Measurements from ENCODE around the gene TEX52.

TEX52 gene

DNA sequence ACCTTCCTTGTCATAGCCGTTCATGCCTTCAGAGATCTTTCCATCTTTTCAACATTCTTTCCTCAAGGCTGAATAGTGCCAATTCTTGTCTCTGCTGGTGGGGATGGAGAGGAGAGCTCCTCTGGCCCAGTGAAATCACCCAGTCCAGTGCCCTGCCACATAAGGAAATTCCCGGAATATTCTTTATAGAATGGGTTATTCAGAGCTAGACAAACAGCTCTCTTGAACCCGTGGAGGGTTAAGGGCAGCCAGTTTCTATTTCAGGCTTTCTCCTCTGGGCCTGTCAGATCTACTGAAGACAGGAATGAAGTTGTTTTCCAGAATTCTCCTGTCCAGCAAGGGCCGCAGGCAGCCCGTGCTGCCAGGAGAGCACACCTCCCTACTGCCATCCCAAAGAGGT lies 13.9 kb downstream of the TEX52 start:
- no peak overlapping the region for H3K4me2 ChIP-seq (ENCODE audit: insufficient read depth, low read length)
- no peaks in the 10 kb centered on the region for H3K9me3 ChIP-seq (ENCODE audit: insufficient read depth, low read length, severe bottlenecking)
- H4K20me1 ChIP-seq (ENCODE audit: insufficient read depth, low read length): no peaks in the 10 kb centered on the region
- TF ChIP-seq EZH2 (IDR thresholded peaks at IDR 0.05; ENCODE audit: borderline replicate concordance, low read depth, low read length, severe bottlenecking): no peak
- TF ChIP-seq, protein P1, sequence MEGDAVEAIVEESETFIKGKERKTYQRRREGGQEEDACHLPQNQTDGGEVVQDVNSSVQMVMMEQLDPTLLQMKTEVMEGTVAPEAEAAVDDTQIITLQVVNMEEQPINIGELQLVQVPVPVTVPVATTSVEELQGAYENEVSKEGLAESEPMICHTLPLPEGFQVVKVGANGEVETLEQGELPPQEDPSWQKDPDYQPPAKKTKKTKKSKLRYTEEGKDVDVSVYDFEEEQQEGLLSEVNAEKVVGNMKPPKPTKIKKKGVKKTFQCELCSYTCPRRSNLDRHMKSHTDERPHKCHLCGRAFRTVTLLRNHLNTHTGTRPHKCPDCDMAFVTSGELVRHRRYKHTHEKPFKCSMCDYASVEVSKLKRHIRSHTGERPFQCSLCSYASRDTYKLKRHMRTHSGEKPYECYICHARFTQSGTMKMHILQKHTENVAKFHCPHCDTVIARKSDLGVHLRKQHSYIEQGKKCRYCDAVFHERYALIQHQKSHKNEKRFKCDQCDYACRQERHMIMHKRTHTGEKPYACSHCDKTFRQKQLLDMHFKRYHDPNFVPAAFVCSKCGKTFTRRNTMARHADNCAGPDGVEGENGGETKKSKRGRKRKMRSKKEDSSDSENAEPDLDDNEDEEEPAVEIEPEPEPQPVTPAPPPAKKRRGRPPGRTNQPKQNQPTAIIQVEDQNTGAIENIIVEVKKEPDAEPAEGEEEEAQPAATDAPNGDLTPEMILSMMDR (IDR thresholded peaks at IDR 0.05; ENCODE audit: borderline replicate concordance, extremely low read depth, low read length, poor library complexity, severe bottlenecking): no peak
- no peak overlapping the region for H3K27ac ChIP-seq (ENCODE audit: low read length)
- H2AFZ ChIP-seq (ENCODE audit: low read depth, low read length): no peak overlapping the region
- no peaks in the 10 kb centered on the region for H3K4me1 ChIP-seq (ENCODE audit: insufficient read depth, low read length)
- peaks cover 19% of the 10 kb centered on the region; the same call in 1 of the 2 replicates for H3K36me3 ChIP-seq (ENCODE audit: insufficient read depth, low read length)
- no peak overlapping the region for H3K9ac ChIP-seq (ENCODE audit: low read depth, low read length)
- H3K4me3 ChIP-seq (ENCODE audit: low read depth in 1 of 2, low read length in 2 of 2): no peak overlapping the region
- no peak for ATAC-seq (ENCODE audit: insufficient read depth, low read depth)
- H3K27me3 ChIP-seq (ENCODE audit: insufficient read depth, low read length, poor library complexity): no peaks in the 10 kb centered on the region
- no peaks in the 10 kb centered on the region for H3K79me2 ChIP-seq (ENCODE audit: insufficient read depth, low read length)
- no peak for DNase-seq

DNA sequence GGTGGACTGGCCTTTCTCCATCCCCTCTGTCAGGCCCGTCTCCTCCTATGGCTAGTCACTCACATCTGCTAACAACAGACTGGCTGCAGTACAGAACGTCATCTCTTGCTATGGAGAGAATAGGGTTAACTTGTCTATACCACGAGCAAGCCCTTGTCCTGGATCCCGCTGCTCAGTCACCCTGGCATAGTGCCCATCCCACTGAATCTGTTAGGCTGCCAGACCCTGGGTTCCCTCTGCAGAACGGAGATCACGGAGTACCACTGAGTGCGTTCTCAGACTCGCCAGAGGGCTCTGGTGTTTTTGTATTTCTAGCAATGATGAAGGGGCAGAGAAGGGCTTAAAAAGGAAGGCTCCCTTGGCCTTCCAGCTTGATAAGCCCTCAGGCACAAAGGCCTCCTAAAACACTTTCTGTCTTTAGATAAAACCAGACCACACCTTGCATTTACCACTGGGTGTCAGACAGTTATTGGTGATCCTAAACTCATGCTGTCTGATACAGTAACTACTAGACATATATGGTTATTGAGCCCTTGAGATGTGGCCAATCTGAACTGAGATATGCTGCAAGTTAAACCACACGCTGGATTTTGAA lies 15.7 kb downstream of the TEX52 start:
- Histone ChIP-seq H3K79me2 (ENCODE audit: insufficient read depth, low read length) (no peaks in the 10 kb centered on the region), H4K20me1 (ENCODE audit: insufficient read depth, low read length) (no peaks in the 10 kb centered on the region), H3K4me3 (ENCODE audit: low read depth in 1 of 2, low read length in 2 of 2) (no peak overlapping the region), H2AFZ (ENCODE audit: low read depth, low read length) (no peak overlapping the region), H3K27me3 (ENCODE audit: insufficient read depth, low read length, poor library complexity) (no peaks in the 10 kb centered on the region), H3K27ac (ENCODE audit: low read length) (no peak overlapping the region), H3K4me2 (ENCODE audit: insufficient read depth, low read length) (no peak overlapping the region), H3K4me1 (ENCODE audit: insufficient read depth, low read length) (no peaks in the 10 kb centered on the region), H3K9me3 (ENCODE audit: insufficient read depth, low read length, severe bottlenecking) (no peaks in the 10 kb centered on the region), H3K36me3 (ENCODE audit: insufficient read depth, low read length) (peaks cover 24% of the 10 kb centered on the region; the same call in 1 of the 2 replicates), H3K9ac (ENCODE audit: low read depth, low read length) (no peak overlapping the region)
- ATAC-seq (ENCODE audit: insufficient read depth, low read depth) (no peak), DNase-seq (no peak)
- TF ChIP-seq, protein P1 (IDR thresholded peaks at IDR 0.05; ENCODE audit: borderline replicate concordance, extremely low read depth, low read length, poor library complexity, severe bottlenecking): no peak
- no peak for TF ChIP-seq EZH2 (IDR thresholded peaks at IDR 0.05; ENCODE audit: borderline replicate concordance, low read depth, low read length, severe bottlenecking)

DNA sequence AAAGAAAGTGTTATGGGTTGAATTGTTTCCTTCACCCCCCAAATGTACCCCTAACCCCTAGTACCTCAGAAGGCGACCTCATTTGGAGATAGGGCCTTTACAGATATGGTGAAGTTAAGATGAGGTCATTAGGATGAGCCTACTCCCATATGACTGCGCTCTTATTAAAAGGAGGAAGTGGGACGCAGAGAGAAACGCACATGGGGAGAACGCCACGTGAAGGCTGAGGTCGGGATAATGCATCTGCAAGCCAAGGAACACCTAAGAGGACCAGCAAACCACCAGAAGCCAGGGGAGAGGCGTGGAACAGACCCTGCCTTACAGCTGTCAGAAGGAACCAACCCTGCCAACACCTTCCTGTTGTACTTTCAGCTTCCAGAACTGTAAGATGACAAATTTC lies 20.3 kb downstream of the TEX52 start:
- Histone ChIP-seq H3K9me3 (ENCODE audit: insufficient read depth, low read length, severe bottlenecking) (no peaks in the 10 kb centered on the region), H3K4me2 (ENCODE audit: insufficient read depth, low read length) (no peak overlapping the region), H2AFZ (ENCODE audit: low read depth, low read length) (no peak overlapping the region), H3K27ac (ENCODE audit: low read length) (no peak overlapping the region), H4K20me1 (ENCODE audit: insufficient read depth, low read length) (no peaks in the 10 kb centered on the region), H3K36me3 (ENCODE audit: insufficient read depth, low read length) (peaks cover 17% of the 10 kb centered on the region; the same call in 1 of the 2 replicates), H3K9ac (ENCODE audit: low read depth, low read length) (no peak overlapping the region), H3K4me1 (ENCODE audit: insufficient read depth, low read length) (no peaks in the 10 kb centered on the region), H3K79me2 (ENCODE audit: insufficient read depth, low read length) (no peaks in the 10 kb centered on the region), H3K27me3 (ENCODE audit: insufficient read depth, low read length, poor library complexity) (no peaks in the 10 kb centered on the region), H3K4me3 (ENCODE audit: low read depth in 1 of 2, low read length in 2 of 2) (no peak overlapping the region)
- TF ChIP-seq, protein P1 (IDR thresholded peaks at IDR 0.05; ENCODE audit: borderline replicate concordance, extremely low read depth, low read length, poor library complexity, severe bottlenecking): no peak
- no peak for TF ChIP-seq EZH2 (IDR thresholded peaks at IDR 0.05; ENCODE audit: borderline replicate concordance, low read depth, low read length, severe bottlenecking)
- ATAC-seq (ENCODE audit: insufficient read depth, low read depth): no peak
- DNase-seq: no peak

All from DND-41 (cell line).